ENCODE measurements around the gene P4HB.
"Not testable (repeated sequence)": the region's sequence is repeated elsewhere in the genome, so short reads cannot be mapped to it uniquely, and the experiment has no call there.

The P4HB gene

DNA sequence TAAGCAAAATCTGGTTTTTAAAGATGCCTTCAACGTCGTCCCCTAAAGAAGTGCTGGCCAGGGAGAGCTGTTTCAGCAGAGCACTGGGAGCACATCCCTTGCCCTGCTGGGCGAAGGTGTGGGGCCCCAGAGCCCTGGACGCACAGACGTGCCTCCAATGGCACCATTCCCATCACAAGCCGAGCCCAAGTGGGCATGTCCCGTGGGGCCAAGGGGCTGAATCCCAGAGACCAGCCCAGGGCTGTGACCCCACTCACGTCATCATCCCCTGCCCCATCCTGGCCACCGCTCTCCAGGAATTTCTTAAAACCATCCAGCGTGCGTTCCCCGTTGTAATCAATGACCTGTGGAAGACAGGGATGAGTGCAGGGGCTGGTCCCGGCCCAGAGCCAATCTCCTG lies 15.4 kb downstream of the P4HB start:
- DNase-seq: no peak

DNA sequence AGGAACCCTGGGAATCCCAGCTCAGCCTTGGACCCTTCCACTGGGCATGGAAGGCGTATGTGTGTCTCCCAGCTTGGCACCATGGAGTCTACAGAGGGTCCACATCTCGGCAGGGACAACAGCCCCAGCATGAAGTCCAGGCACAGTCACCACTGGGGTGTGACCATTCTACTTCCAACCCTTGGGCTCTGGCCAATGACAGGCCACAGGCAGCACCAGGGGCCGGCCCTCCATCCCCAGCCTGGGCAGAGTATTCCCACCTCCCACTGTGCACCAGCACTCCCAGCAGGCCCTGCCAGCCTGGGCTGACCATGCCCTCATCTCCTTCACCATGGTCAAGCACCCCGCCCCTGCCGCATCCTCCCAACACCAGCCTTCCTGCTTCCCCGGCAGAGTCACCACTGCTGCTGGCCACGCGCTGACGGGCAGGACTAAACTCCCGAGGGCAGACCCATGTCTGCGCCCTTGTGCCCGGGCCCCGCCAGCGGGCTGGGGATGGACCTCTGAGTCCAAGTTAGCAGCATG lies 15.9 kb downstream of the P4HB start:
- DNase-seq: no peak

DNA sequence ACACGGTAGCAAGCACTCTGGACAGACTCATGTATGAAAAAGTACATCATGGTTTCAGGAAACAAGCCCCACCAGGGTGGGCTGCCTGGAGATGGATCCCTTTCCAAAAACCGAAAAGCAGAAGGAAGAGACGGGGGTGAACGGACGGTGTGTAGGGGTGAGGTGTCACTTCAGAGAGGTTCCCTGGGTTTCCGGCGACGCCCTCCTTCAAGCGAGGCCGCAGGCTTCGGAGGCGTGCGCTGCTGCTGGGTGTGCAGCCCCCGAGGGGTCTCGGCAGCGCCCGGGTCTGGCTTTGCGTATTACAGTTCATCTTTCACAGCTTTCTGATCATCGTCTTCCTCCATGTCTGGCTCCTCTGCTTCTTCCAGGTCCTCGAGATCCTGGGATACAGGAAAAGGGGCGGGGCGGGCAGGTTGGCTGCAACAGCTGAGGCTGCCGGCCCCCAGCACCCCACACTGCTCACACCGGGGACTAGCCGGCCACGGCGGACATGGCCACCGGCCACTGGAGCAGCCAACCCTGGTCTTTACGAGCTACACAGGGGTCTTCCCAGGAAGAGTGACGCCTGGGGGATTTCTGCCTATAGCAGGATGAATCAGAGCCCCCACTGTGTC lies 16.5 kb downstream of the P4HB start:
- DNase-seq: no peak

DNA sequence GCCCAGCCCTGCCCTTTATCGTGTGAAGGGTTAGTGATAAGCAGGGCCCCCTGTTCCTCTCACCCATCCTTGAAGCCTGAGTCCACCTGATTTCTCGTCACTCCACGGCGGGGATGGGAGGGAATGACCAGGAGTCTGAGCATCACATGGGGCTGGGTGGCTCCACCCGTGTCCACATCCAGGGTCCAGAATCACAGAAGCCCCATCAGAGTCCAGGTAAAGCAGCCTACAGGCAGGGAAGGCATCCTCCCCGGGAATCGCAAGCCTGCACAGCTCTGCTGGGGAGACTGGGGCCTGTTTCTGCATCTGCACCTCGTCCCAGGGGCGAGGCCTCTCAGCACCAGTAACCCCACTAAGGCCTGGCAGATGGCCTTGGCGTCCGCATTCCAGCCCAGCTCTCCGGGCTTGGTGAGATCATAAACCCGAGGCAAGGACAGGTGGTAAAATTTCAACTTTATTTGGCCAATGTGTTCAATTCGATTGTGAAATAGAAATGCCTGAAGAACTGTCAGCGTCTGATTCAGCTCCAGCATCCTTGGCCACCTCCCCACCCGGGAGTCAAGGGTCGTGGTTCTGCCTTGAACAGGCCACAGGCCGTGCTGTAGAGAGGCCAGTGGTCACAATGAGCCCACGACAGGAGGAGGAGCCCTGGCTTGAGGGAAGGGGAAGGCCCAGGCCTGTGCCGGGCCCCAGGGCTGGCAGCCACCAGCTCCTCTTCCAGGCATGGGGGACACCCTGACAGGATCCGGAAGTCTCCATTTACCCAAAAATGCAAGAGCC lies 17.4 kb downstream of the P4HB start:
- no peak for DNase-seq

DNA sequence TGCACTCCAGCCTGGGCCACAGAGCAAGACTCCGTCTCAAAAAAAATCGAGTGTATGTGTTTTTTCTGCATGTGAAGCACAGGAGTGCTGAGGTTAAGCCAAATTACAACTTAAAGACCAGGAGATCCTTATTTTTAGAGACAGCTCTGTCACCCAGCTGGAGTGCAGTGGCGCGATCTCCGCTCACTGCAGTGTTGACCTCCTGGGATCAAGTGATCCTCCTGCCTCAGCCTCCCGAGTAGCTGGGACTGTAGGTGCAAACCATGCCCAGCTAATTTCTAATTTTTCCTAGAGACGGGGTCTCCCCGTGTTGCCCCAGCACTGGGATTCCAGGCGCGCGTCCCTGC lies 18.0 kb downstream of the P4HB start:
- no peak for DNase-seq

DNA sequence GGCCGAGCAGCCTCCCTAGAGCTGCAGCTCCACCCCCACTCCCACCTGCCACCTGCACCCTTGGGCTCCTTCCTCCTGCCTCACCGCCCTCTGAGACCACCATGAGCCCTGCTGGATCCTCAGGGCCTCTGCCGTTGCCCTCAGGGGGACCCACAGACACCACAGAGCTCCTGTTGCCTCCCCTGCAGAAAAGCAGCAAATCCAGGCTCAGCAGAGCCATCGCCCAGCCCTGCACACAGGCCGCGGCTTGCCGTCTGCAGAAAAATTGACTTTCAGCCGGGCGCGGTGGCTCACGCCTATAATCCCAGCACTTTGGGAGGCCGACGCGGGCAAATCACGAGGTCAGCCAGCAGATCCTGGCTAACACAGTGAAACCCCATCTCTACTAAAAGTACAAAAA lies 18.5 kb downstream of the P4HB start:
- no peak for DNase-seq

DNA sequence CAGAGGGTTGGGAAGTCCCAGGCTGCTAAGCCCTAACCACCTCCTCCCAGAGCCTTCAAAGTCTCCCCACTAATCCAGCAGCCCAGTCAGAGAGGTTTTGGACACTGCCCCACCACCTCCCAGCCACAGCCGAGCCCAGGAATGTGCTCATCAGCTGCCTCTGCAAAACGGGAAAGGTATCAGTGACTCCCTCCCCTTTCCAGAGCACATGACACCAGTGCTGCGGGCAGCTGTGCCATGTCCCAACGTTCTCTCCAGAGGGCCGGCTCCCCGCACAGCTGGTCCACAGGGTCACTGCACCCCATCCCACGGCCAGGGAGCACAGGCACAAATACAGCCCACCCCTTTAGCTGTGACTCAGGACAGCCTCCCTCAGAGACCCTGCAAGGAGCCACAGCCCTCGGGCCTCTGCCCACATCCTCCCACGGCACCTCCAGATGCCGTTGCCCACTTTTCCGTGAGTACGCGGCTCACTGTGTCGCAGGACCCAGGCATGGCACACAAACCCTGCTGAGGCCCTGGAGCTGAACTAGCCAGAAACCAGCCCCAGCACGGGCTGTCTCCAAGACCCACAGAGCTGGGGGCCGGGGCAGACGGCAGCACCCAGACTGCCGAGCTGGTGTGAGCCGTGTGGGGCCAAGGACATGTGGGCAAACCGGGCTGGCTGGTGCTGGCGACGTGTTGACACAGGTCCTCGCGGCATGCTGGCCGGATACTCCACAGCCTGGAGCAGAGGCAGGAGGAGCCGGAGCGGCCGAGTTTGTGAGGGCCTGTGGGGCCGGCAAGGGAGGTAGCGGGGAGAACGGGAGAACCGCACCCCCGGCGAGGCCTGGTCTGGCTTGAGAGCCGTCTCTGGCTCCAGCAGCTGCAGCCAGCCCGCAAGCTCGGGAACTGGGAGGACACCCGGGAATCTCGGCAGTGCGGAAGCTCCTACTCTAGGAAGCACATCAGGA lies 19.2 kb downstream of the P4HB start:
- DNase-seq: no peak

DNA sequence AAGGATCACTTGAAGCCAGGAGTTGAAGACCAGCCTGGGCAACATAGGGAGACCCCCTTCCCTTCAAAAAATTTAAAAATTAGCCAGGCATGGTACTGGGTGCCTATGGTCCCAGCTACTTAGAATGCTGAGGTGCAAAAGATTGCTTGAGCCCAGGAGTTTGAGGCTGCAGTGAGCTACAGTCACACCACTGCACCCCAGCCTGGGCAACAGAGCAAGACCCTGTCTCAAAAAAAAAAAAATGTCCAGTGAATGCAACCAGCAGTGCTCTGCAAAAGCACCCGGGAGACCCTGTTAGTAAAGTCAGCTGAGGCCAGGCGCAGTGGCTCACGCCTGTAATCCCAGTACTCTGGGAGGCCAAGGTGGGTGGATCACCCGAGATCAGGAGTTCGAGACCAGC lies 20.3 kb downstream of the P4HB start:
- not testable (repeated sequence) for DNase-seq

DNA sequence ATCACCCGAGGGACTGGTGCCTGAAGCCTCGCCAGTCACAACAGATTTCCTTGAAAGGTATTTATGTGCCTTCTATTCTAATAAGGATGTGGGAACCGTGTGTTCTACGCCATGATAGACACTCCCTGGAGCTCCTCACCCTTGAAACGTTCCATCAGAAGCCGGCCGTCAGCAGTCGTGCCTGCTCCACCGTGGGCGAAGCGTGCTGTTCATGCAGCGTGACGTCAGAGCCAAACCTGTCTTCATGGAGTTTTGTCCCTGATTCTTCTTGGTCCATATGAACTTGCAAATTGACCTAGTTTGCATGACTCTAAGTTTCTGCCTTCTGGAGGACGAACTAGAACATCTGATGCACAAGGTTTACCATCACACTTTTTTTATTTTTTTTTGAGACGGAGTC lies 21.0 kb downstream of the P4HB start:
- no peak for DNase-seq

DNA sequence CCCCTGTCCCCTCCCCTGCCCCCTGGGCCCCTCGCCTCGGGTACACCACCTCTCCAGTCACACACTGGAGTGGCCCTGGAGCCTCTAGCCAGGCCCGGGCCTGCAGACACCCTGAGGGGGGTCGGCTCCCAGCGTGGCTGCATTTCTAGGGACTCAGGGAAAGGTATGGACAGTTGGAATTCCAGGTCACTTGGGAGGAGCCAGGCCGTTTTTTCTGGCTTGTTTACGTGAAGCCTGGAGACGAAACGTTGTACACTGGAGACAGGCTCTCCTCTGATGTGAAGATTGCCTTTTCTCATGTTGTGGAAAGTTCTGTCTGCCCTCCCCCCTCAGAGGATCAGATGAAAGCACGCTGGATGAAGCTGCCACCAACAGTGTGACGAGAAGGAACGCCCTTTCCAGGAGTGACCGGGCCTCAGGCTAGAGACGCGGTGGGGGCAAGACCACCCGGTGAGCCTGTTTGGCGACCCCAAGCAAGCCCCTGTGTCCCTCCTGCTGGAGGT lies 21.5 kb downstream of the P4HB start:
- DNase-seq: no peak

DNA sequence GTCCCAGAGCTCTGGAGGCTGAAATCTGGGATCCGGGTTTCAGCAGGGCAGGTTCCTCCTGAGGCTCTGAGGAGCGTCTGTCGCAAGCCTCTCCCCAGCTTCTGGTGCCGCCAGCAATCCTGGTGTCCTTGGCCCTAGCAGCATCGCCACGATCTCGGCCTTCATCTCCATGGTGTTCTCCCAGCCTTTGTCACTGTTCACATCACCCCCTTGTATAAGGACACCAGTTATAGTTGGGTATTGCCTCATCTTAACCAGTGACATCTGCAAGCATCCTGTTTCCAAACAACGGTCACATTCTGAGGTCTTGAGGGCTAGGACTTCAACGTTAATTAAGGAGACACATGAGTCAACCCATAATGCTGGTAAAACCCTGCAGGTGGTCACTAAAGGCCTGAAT lies 22.7 kb downstream of the P4HB start:
- DNase-seq: no peak

DNA sequence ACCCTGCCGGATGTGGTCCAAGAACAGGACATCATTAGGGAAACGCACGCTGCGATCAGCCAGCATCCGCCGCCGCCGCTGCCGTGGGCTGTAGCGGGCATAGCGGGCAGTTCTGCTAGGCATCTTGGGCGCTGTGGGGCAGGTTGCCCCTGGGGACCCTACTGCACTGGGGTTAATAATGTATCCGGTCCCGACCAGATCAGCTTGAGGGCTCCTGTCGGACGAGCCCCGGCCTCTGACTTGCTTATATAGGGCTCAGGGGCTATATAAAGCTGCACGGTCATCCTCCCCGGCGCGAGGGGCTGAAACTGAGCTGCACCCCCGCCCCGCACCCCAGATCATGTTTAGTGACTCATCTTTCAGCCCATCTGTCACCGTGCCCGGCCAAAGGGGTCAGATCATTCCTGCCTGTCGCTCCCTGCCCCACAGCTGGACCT lies 25.5 kb downstream of the P4HB start, which contains the start of gene PPP1R27:
PPP1R27 (minus strand) TSS at position 220 of the 437 bp plus-strand sequence; CDS start at position 123, 97 bp downstream.
- DNase-seq: no peak

DNA sequence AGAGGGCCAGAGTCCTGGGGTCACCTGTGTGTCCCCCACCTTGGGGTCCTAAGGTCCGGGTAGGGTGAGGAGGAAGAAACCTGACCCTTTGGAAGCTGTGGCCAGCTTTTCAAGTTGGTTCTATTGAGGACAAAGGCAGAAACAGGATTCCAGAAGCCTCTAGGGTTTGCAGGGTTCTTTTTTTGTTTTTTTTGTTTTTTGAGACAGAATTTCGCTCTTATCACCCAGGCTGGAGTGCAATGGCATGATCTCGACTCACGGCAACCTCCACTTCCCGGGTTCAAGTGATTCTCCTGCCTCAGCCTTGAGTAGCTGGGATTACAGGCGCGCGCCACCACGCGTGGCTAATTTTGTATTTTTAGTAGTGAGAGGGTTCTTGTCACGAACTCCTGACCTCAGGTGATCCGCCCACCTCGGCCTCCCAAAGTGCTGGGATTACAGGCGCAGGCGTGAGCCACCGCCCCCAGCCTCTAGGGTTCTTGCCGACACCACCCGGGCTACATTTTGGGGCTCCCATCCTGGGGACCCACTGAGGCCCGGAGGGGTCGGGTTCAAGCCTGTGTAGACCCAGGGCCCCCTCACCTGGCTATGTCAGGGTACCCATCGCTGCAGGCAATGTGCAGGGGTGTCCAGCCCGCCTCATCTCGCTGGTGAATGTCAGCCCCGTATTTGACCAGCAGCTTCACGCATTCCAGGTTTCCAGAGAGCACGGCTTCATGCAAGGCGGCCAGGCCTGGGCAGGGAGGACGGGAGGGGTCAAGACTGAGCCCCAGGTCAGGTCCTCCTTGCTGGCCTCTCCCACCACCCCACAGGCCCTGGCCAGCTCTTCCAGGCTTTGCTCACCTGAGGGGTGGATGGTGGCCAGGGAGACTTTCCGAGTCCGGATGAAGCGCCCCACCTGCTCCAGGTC lies 26.2 kb downstream of the P4HB start:
- no peak for DNase-seq

DNA sequence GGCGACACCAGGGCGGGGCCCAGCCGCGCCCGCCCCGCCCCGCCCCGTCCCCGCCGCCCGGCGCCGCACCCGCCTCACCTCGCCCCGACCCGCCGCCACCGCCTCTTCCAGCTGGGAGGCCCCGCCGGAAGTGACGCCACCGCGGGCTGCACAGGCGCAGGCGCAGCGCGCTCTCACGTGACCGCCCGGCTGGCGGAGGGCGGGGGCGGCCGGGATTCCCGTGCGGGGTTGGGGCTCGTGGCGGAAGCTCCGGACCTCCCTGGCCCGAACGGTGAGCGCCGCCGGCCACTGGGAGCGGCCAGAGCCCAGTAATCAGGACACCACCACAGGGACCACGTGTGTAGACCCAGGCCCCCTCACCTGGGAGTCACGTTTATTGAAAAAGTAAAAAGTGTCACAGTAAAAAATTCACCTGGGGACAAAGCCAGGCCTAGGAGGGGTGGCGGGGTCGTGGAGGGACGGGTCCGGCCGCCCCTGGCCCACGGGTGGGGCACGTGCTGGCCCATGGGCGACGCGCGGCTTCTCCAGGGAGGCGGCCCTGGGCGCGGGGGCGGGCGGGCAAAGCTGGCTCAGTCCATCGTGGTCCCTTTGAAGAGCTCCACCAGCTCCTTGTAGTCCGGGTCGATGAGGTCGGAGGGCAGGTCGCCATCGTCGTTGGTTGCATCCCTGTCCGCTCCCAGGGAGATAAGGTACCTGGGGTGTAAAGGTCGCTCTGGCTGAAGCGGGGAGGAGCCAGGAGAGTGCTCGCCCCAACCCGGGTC lies 27.0 kb downstream of the P4HB start, which contains the start of gene MCRIP1:
MCRIP1 (minus strand) TSS at position 132 of the 761 bp plus-strand sequence. CDS start 8,785 bp downstream, outside the sequence.
- DNase-seq: peak; percentile 92

DNA sequence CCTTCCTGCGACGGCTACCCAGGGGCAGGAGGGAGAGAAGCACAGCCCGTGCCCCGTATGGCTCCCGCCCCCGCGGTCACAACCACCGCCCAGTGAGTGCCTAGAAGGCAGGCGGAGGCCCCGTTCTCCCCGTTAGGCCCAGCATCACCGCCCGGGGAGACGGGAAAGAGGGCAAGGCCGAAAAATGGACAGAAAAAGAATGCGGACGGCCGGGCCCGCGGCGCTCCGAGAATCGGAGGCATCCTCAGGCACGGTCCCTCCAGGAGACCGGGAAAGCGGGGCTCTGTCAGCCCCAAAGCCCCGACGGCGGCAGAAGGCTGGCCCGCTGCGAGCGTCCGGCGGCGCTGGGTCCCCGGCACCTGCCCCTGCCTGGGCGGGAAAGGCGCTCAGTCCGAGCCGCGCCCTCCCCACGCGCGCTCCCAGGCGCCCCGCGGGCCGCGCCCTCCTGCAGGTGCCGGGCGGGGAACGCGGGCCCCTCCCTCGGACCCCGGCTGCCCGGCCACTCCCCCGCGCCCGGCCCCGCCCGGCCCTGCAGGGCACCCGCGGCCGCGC lies 27.7 kb downstream of the P4HB start:
- DNase-seq: no peak

DNA sequence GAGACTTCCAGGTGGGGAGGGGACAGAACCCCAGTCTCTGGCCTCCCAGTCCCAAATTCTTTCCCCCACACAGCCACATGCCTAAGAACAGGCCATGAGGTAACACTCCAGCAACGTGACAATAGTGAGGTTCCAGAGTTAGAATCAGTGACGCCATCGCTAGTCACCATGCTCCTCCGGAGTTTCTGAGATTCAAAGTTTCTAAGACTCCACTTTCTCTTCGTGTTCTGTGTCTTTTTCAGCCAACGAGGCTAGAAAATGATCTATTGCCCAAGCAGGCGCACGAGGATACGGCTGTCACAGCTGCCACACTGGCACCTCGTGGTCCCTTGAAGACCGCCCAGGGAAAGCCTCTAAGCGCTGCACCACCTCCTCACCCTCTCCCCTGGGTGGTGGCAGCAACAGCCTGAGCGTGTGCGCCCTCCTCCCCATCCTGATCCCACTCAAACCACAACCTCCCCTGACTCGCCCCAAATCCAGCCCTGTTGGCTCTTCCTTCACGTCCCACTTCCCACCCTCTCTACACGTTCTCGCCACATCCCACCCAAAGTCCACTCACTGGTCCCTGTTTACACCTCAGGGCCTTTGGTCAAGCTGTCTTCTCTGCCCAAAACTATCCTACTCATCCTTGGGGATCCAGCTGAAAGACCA lies 28.3 kb downstream of the P4HB start:
- no peak for DNase-seq

DNA sequence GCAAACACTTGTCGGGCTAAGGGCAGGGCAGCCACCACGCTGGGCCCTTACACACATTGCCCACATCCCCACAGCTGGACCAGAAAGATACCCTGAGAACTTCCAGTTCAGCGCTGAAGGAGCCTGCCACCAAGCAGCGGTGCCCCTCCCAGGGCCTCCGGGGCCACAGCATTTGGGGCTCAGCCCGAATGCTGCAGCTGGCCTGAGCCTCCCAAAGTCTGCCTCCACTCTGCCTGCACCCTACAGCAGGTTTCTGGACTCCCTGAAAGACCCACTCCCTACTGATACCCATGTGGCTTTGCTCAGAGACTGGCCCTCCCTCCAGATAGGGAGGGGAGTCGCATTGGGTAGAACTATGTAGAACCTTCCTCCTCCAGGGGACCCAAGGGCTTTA lies 28.8 kb downstream of the P4HB start:
- no peak for DNase-seq

DNA sequence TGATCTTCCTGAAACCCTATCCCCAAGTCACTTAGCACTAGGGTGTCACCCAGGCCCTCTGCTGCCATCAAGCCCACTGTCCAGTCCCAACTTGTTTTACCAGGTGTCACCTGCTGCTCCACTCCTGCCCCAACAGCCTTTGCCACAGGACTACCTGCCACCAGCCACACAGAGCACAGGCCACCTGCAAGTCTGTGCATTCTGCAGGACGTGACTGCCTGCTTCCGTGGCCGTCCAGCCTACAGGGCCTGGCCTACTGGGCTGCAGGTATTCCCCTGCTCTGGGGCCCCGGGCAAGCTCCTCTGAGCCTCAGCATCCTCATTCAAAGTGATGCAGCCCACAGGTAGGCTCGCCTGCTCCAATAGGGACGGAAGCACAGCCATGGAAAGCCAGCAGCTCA lies 30.5 kb downstream of the P4HB start:
- no peak for DNase-seq

DNA sequence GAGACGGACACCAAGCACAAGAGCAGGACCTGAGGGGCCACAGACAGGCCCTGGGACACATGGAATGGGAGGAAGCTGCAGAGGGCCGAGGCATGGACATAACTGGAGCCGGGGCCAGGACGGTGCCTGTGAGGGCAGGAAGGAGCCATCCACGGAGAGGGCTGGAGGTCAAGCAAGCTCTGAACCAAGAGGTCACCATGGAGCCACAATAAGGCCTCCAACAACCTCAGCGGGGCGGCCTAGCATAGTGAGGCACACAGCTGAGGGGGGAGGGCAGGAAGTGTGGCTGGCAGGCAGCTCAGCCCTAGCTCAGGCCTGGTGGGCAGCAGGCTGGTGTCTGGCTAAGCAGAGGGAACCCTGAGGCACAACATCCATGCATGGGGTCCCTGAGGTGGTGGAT lies 31.7 kb downstream of the P4HB start:
- no peak for DNase-seq

DNA sequence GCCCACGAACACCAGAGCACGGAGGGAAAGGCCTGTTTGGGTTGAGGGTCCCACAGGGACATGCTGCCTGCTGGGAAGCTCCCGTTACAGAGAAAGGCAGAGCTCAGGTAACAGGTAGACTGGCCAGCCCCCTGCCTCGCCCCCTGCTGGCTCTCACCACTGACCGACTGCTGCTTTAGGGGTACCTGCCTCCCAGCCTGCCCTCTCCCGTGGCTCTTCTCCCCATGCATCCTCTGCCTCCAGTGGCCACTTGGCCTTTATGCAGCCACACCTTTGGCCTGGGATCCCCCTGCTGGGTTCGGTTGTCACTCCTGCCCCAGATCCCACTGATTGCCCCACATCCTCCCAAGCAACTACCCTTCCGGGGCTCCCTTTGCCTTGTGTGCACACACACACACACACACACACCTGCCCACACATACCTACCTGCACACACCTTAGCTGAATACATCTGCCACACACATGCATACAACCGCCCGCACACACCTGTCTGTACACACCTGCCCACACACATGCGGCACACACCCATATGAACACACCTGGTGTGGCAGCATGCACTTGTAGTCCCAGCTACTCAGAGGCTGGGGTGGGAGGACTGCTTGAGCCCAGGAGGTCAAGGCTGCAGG lies 34.4 kb downstream of the P4HB start:
- DNase-seq: no peak

Measured in NCI-H2227 treated with DMSO at 0.1 percent for 48 hours (cell line).